ENCODE results near the gene PSPC1.
A peak's percentile ranks its signal among the peaks of the same experiment; 100 is the strongest.

Gene PSPC1

DNA sequence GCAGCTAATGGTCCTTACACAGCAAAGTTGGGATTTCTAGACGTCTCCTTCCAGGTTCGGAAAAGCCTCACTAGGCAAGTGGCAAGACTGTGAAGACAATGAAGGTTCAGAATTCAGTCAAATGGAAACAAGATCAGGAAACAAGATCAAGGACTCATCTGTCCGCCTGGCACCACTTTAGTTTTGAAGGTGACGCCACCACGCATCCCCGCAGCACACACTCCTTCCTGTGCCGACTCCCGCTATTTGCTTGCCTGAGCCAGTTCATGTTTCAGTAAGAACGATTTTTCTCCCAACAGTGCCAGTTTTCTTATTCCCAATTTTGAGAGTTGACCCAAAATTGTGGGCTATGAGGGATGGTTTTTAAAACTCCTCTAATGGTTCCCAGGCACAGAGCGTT, 107.8 kb downstream of the PSPC1 start:
- TF ChIP-seq, protein P1, sequence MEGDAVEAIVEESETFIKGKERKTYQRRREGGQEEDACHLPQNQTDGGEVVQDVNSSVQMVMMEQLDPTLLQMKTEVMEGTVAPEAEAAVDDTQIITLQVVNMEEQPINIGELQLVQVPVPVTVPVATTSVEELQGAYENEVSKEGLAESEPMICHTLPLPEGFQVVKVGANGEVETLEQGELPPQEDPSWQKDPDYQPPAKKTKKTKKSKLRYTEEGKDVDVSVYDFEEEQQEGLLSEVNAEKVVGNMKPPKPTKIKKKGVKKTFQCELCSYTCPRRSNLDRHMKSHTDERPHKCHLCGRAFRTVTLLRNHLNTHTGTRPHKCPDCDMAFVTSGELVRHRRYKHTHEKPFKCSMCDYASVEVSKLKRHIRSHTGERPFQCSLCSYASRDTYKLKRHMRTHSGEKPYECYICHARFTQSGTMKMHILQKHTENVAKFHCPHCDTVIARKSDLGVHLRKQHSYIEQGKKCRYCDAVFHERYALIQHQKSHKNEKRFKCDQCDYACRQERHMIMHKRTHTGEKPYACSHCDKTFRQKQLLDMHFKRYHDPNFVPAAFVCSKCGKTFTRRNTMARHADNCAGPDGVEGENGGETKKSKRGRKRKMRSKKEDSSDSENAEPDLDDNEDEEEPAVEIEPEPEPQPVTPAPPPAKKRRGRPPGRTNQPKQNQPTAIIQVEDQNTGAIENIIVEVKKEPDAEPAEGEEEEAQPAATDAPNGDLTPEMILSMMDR (IDR thresholded peaks at IDR 0.05), result no peak
- no peak for TF ChIP-seq ZFX (IDR thresholded peaks at IDR 0.05; ENCODE audit: borderline replicate concordance)
- H3K27ac ChIP-seq, result peak overlapping the region; percentile 60

DNA sequence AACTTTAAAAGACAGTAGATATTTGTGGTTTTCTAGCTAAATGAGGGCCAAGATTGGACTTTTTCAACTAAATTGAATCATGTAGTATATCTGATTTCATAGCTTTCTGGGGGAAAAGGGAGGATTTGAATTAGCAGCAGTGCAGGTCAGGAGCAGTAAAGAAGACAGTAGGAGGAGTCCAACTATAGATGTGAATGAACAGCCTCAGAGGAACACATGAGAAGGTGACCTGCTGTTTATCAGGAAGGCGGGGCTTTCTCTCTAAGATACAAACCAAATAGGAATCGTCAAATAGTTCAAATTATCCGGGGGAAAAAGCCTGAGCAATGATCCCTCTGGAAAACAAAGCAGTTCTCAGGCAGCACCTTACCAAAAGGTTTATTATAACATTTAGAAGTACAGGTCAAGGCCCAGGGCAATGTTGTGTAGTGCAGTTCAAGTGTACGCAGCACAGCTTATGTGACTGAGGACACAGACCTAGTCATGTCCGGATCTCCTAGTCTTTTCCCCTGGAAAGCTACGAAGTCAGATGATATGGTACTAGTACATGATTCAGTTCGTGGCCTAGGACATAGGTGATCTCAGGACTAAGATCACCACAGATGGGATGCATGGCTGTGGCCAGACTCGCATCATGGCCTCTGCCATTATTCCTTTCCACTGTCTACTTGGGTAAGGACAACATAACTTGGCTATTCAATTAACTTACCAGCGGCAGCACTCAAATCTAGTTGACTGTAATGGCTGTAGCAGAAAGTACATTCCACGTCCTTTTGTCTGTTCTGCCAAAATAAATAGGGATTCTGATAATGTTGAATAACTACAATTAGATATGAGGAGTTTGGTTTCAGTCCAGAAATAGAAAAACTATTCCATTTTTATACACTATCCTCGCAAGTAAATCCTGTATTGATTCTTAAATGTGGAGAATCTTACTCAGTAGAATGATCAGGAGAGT, 109.0 kb downstream of the PSPC1 start:
- peak overlapping the region; percentile 60 for H3K27ac ChIP-seq

DNA sequence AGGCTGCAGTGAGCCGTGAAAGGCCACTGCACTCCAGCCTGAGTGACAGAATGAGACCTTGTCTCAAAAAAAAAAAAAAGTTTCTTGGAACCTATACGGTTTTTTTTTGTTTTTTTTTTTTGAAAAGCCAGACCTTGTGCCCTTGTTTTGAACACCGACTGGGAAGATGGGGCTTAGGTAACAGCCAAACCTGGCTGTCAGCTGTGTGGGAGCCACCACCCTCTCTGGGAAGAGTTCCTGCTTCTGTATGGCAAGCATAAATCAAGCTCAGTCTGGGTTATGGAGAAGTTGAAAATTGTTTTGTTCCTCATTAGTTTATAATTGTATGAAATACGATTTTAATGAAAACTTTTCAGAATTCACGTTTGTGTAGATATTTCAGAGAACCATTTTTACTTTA, 109.8 kb downstream of the PSPC1 start:
- TF ChIP-seq, protein P1 (IDR thresholded peaks at IDR 0.05), result no peak
- no peak for TF ChIP-seq ZFX (IDR thresholded peaks at IDR 0.05; ENCODE audit: borderline replicate concordance)
- peak overlapping the region; percentile 60 for H3K27ac ChIP-seq

More for the DNA sequence above, 109.0 kb downstream of the PSPC1 start:
- TF ChIP-seq, protein P1 (IDR thresholded peaks at IDR 0.05), result no peak
- no peak for TF ChIP-seq ZFX (IDR thresholded peaks at IDR 0.05; ENCODE audit: borderline replicate concordance)

DNA sequence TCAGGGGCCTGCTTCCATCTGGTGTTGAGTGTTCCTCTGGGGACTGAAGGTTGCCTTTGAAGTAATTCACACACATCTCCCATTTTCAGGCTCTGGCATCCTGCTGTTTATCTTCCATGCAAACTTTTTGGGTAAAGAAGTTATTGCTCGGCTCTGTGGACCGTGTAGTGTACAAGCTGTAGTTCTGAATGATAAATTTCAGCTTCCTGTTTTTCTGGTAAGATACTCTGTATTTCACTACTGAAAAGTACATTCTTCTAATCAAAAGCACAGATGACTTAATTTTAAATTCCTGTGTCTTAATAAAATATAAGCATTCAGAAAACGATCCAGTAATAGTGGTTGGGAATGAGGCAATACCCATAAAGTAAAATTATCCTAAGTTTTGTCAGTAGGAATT, 112.6 kb downstream of the PSPC1 start:
- TF ChIP-seq, protein P1 (IDR thresholded peaks at IDR 0.05), result no peak
- TF ChIP-seq ZFX (IDR thresholded peaks at IDR 0.05; ENCODE audit: borderline replicate concordance), result no peak
- H3K27ac ChIP-seq, result no peak overlapping the region

GRCh38 chr13:19668778-19669177, 114.0 kb downstream of the PSPC1 start:
- TF ChIP-seq, protein P1 (IDR thresholded peaks at IDR 0.05), result no peak
- TF ChIP-seq ZFX (IDR thresholded peaks at IDR 0.05; ENCODE audit: borderline replicate concordance), result no peak
- H3K27ac ChIP-seq, result no peak overlapping the region

GRCh38 chr13:19665427-19665859, 117.3 kb downstream of the PSPC1 start:
- H3K27ac ChIP-seq, result no peak overlapping the region

More at GRCh38 chr13:19665427-19665859, 117.3 kb downstream of the PSPC1 start:
- TF ChIP-seq, protein P1 (IDR thresholded peaks at IDR 0.05), result no peak
- no peak for TF ChIP-seq ZFX (IDR thresholded peaks at IDR 0.05; ENCODE audit: borderline replicate concordance)

Measured in 22Rv1 (cell line).